PC-9 (cell line): ENCODE measurements around the gene NR2C2. TPM values are rescaled to one million over a fixed set of nuclear protein-coding genes. Genes with fewer than 3 reads are reported as not detected.

ENCODE experiments used
- BruUV-seq: library from RNA; stranded (reverse); fragments of 400-500 nt; replicated peaks from 2 replicates; lab custom pipeline; 2021; lab: Mats Ljungman, UMichigan
- CTCF ChIA-PET: fragments of 300-600 bp; sonication (Branson Sonifier 250); formaldehyde crosslinking; loops from one replicate; lab custom pipeline; 2022; ENCODE audit warnings: antibody characterized with exemption; lab: Charles Lee
- POLR2A ChIA-PET: fragments of 300-600 bp; sonication (Branson Sonifier 250); formaldehyde crosslinking; loops from one replicate; lab custom pipeline; 2022; ENCODE audit warnings: antibody characterized with exemption; ENCODE audit not compliant: unreplicated experiment; lab: Charles Lee
- DNase-seq, 2 experiments: peaks; one replicate each; pipeline versions ENCODE4 v3.0.0 to v3.0.0-alpha.2; 2015 to 2022; ENCODE audit warnings: mixed read lengths in 1 of 2
- H2AFZ ChIP-seq: fragments of 200-600 bp; sonication (generic); 2 replicates; pipeline ENCODE4 v1.8.1; 2017; ENCODE audit warnings: antibody characterized with exemption
- H3F3A ChIP-seq: fragments of 200-600 bp; sonication (generic); 2 replicates; pipeline ENCODE4 v1.8.1; 2017; ENCODE audit warnings: antibody characterized with exemption, mild to moderate bottlenecking, low read depth; ENCODE audit not compliant: insufficient read depth
- H3K27ac ChIP-seq: fragments of 200-600 bp; sonication (generic); 2 replicates; pipeline ENCODE4 v1.6.1; 2016; ENCODE audit warnings: mixed run types
- H3K27me3 ChIP-seq: fragments of 200-600 bp; sonication (generic); 2 replicates; pipeline ENCODE4 v1.6.1; 2016; ENCODE audit warnings: low read depth, mixed run types; ENCODE audit not compliant: insufficient read depth
- H3K36me3 ChIP-seq: fragments of 200-600 bp; sonication (generic); 2 replicates; pipeline ENCODE4 v1.6.1; 2016; ENCODE audit warnings: low read depth, mixed run types
- H3K4me1 ChIP-seq: fragments of 200-600 bp; sonication (generic); replicated peaks from 2 replicates; pipeline ENCODE4 v1.6.1; 2016; ENCODE audit warnings: mixed run types; ENCODE audit not compliant: insufficient read depth
- H3K4me2 ChIP-seq: fragments of 200-600 bp; sonication (generic); 2 replicates; pipeline ENCODE4 v1.6.1; 2017; ENCODE audit warnings: mixed run types
- H3K4me3 ChIP-seq: fragments of 200-600 bp; sonication (generic); 2 replicates; pipeline ENCODE4 v1.6.1; 2016; ENCODE audit warnings: mixed run types
- H3K79me2 ChIP-seq: fragments of 200-600 bp; sonication (generic); 2 replicates; pipeline ENCODE4 v1.6.1; 2017; ENCODE audit warnings: low read depth, mixed run types
- H3K9me2 ChIP-seq: fragments of 200-600 bp; sonication (generic); 2 replicates; pipeline ENCODE4 v1.8.1; 2017; ENCODE audit warnings: mild to moderate bottlenecking; ENCODE audit not compliant: insufficient read depth
- H3K9me3 ChIP-seq: fragments of 200-600 bp; sonication (generic); 2 replicates; pipeline ENCODE4 v1.8.1; 2016; ENCODE audit warnings: low read depth; ENCODE audit not compliant: insufficient read depth
- H4K20me1 ChIP-seq: fragments of 200-600 bp; sonication (generic); 2 replicates; pipeline ENCODE4 v1.8.1; 2017; ENCODE audit not compliant: insufficient read depth
- EZH2 ChIP-seq: fragments of 200-600 bp; sonication (generic); IDR thresholded peaks from 2 replicates; pipeline ENCODE4 v1.8.0; 2017; ENCODE audit warnings: antibody characterized with exemption, low read depth
- intact Hi-C: fragments of 100-400 bp; cut with micrococcal nuclease; formaldehyde crosslinking; loops from one replicate; pipeline ENCODE4 v1.10.0; 2022; ENCODE audit not compliant: unreplicated experiment
- total RNA-seq: library from RNA; stranded (reverse); gene quantifications from 2 replicates; pipeline ENCODE4 v1.2.3, GENCODE V29; 2021
- TF ChIP-seq, protein P1 (sequence below): fragments of 200-600 bp; sonication (generic); conservative IDR thresholded peaks from 2 replicates; pipeline ENCODE4 v1.6.1; 2017; ENCODE audit warnings: mixed run types, antibody characterized with exemption, mild to moderate bottlenecking, moderate library complexity

Gene NR2C2
- total RNA-seq, 1 experiment from 2014 or later: 44.1 TPM

DNA sequence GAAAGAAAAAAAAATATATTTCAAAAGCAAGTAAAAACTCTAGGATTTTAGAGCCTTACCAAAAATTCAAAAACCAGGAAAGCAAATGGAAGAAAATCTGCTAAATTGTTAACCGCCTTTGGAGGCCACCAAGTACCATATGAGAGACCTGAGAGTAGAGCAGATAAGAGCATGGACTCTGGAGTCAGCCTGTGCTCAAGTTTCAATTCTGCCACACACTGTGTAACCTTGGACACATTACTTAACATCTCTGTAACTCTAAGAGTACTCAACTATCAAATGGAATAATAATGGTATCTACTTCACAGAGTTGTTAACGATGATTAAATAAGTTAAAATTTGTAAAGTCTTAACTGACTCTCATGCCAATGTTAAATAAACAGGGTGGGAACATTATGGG is 138.9 kb downstream of the NR2C2 start:
- H3K36me3 ChIP-seq: peaks cover 21% of the 10 kb centered on the region

DNA sequence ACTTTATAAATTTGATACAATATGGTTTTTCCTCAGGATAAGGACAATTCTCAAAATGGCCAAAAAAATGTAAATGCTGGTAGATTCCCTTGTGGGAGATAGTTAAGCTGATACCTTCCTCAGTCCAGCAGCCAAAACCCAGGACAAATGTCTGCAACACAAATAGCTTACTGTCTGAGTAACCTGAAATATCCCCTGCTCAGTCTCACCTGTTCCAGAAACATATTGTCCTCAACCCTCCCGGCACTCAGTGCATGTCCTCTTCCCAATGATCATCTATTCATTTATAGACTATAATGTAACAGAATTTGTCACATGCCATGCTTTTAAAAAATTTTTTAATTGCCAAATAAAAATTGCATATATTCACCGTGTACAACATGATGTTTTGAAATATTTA is 139.3 kb downstream of the NR2C2 start:
- Histone ChIP-seq H3K27me3 (no peaks in the 10 kb centered on the region), H3K9me2 (no peaks in the 10 kb centered on the region), H3K27ac (no peak overlapping the region), H2AFZ (no peak overlapping the region), H3K4me3 (no peak overlapping the region), H3K79me2 (no peaks in the 10 kb centered on the region), H3K9me3 (no peaks in the 10 kb centered on the region), H3K4me1 (no peaks in the 10 kb centered on the region), H3K4me2 (no peak overlapping the region), H4K20me1 (no peaks in the 10 kb centered on the region), H3K36me3 (peaks cover 21% of the 10 kb centered on the region), H3F3A (no peaks in the 10 kb centered on the region)
- DNase-seq: no peak
- ChIA-PET POLR2A (no interaction called here), CTCF (interaction anchor here (0.5 kb wide), 1 partner anchor 179 kb away, joined by 9 read pairs; no protein-coding TSS in a partner anchor)
- intact Hi-C loops: no loop called here
- TF ChIP-seq, protein P1, sequence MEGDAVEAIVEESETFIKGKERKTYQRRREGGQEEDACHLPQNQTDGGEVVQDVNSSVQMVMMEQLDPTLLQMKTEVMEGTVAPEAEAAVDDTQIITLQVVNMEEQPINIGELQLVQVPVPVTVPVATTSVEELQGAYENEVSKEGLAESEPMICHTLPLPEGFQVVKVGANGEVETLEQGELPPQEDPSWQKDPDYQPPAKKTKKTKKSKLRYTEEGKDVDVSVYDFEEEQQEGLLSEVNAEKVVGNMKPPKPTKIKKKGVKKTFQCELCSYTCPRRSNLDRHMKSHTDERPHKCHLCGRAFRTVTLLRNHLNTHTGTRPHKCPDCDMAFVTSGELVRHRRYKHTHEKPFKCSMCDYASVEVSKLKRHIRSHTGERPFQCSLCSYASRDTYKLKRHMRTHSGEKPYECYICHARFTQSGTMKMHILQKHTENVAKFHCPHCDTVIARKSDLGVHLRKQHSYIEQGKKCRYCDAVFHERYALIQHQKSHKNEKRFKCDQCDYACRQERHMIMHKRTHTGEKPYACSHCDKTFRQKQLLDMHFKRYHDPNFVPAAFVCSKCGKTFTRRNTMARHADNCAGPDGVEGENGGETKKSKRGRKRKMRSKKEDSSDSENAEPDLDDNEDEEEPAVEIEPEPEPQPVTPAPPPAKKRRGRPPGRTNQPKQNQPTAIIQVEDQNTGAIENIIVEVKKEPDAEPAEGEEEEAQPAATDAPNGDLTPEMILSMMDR: no peak
- no peak for TF ChIP-seq EZH2
- no TSS peak for BruUV-seq

More for the DNA sequence above, 138.9 kb downstream of the NR2C2 start:
- H3F3A ChIP-seq: no peaks in the 10 kb centered on the region
- H3K4me3 ChIP-seq: no peak overlapping the region
- no peaks in the 10 kb centered on the region for H4K20me1 ChIP-seq
- H2AFZ ChIP-seq: no peak overlapping the region
- ChIA-PET POLR2A (no interaction called here), CTCF (no interaction called here)
- DNase-seq: no peak
- no peaks in the 10 kb centered on the region for H3K4me1 ChIP-seq
- no peaks in the 10 kb centered on the region for H3K27me3 ChIP-seq
- no peaks in the 10 kb centered on the region for H3K9me2 ChIP-seq
- no peak overlapping the region for H3K4me2 ChIP-seq
- intact Hi-C loops: no loop called here
- BruUV-seq: no TSS peak
- H3K79me2 ChIP-seq: no peaks in the 10 kb centered on the region
- H3K27ac ChIP-seq: no peak overlapping the region
- TF ChIP-seq, protein P1: no peak
- no peak for TF ChIP-seq EZH2
- H3K9me3 ChIP-seq: no peaks in the 10 kb centered on the region

DNA sequence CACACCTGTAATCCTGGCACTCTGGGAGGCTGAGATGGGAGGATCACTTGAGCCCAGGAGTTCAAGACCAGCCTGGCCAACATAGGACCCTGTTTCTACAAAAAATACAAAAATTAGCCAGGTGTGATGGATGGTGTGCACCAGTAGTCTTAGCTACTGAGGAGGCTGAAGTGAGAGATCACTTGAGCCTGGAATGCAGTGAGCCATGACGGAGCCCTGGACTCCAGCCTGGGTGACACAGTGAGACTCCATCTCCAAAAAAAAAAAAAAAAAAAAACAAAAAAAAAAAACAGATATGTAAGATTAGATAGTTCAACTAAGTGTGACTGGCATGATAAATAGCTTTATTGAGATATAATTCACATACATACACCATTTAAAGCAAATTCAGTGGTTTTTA is 141.8 kb downstream of the NR2C2 start:
- peaks cover 16% of the 10 kb centered on the region for H3K36me3 ChIP-seq
- H3K27ac ChIP-seq: no peak overlapping the region
- no peak for DNase-seq
- H3K4me3 ChIP-seq: no peak overlapping the region
- no peaks in the 10 kb centered on the region for H3K4me1 ChIP-seq
- H3K9me3 ChIP-seq: no peaks in the 10 kb centered on the region
- H4K20me1 ChIP-seq: no peaks in the 10 kb centered on the region
- no peaks in the 10 kb centered on the region for H3K79me2 ChIP-seq
- H3K9me2 ChIP-seq: no peaks in the 10 kb centered on the region
- intact Hi-C loops: no loop called here
- no peaks in the 10 kb centered on the region for H3K27me3 ChIP-seq
- no peak overlapping the region for H2AFZ ChIP-seq
- TF ChIP-seq, protein P1: no peak
- no peak for TF ChIP-seq EZH2
- CTCF ChIA-PET: no interaction called here
- POLR2A ChIA-PET: no interaction called here
- H3K4me2 ChIP-seq: no peak overlapping the region
- peaks cover 3% of the 10 kb centered on the region; the same call in 1 of the 2 replicates for H3F3A ChIP-seq
- no TSS peak for BruUV-seq
